Posterior cingulate gyrus (tissue), 11 donors: Measurements from ENCODE around the gene TOMM7.
"Not testable (repeated sequence)": the region's sequence is repeated elsewhere in the genome, so short reads cannot be mapped to it uniquely, and the experiment has no call there.

ENCODE experiments used
- DNase-seq, 10 donors: peaks; one replicate each; pipeline versions ENCODE4 v3.0.0 to v3.0.0-alpha.2; 2020 to 2021; ENCODE audit warnings: mixed read lengths in 3 of 10
- intact Hi-C: fragments of 100-400 bp; cut with DNase I; formaldehyde crosslinking; loops from one replicate; pipeline ENCODE4 v1.15.1; 2023

Gene TOMM7

DNA sequence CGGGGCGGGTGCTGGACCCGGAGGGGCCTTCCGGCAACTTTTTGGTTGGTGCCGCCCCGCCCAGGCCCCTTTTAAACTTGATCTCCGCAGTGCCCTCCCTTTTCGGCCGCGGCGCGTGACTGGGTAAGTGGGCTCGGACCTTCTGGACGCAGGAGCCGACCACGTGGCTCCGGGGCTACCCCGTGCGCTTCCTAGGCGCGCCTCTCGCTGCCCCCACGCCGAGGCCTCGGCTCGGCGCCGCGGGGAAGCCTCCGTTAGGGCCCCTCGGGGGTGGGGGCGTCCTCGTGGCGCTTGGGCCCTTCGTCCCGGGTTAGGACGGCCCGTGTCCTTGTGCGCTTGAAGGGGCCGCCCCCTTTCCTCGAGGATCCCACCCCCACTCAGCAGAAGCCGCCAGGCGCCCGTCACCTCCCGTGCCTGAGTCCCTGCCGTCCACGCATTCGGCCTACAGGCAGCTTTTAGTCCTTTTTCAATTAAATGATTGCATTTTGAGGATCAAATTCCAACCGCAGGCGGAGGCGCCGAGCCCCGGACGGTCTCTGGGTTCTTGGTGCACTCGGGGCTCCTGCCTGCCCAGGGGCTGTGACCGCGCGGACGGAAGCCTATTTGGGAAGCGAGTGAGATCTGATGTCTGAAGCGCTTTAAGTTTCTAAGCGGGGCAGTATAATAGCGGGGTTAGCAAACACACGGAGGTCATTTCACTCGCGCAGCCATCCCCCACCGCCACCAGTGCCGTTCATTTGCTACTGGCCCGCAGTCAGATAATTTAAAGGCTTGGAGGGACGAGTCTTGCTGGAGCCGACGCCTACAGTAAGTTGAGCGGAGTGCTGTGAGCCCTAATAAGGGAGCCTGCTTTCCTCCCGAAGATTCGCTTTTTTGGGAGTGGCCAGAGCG is 31.8 kb upstream of the TOMM7 start:
- intact Hi-C loops = loop anchor here (10.0 kb wide), 1 partner anchor 160 kb away; the partner anchor contains the start of gene HYCC1
- DNase-seq = peak in 8 of 10 donors; percentile 37 to 90 (median 54)

- DNase-seq = no peak
- intact Hi-C loops = loop anchor here (10.0 kb wide), 1 partner anchor 161 kb away; the partner anchor contains the start of gene HYCC1
These were observed 31.1 kb upstream of the TOMM7 start for GRCh38 chr7:22853674-22854157.

- DNase-seq = no peak
These were observed 30.5 kb upstream of the TOMM7 start for GRCh38 chr7:22853138-22853537.

GRCh38 chr7:22851145-22851544 is 28.5 kb upstream of the TOMM7 start:
- intact Hi-C loops = loop anchor here (10.0 kb wide), 1 partner anchor 164 kb away; the partner anchor contains the start of gene HYCC1
- no peak for DNase-seq

More at GRCh38 chr7:22853138-22853537, 30.5 kb upstream of the TOMM7 start:
- intact Hi-C loops = loop anchor here (10.0 kb wide), 1 partner anchor 162 kb away; the partner anchor contains the start of gene HYCC1

DNA sequence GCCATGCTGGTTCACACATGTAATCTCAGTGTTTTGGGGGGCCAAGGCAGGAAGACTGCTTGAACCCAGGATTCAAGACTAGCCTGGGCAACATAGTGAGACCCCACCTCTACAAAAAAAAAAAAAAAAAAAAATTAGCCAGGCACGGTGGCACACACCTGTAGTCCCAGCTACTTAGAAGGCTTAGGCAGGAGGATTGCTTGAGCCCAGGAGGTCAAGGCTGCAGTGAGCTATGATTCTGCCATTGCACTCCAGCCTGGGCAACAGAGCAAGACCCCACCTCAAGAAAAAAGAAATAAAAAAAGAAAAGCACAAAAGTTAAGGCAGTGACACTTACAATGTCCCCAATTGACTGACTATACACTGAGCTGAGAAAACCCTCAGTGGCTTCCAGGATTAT is 27.7 kb upstream of the TOMM7 start:
- intact Hi-C loops = loop anchor here (10.0 kb wide), 1 partner anchor 164 kb away; the partner anchor contains the start of gene HYCC1
- not testable (repeated sequence) for DNase-seq

DNA sequence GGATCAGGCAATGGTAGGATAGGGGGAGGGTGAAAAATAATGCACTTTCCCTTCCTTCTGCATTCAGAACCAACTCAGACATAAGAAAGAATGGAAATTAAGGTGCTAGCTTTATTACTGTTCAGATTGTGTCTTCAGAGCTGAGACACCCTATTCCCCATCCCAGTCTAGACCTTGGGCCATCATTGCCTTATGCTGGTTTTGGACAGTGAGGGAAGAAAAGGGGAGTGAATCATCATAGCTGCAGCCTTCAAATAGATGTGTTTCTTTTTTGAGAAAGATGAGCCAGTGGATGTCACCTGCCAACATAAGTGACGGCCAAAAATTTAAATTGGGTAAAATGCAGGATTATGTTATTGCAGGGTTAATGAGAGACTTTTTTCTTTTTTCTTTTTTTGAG is 27.0 kb upstream of the TOMM7 start:
- intact Hi-C loops = loop anchor here (10.0 kb wide), 1 partner anchor 165 kb away; the partner anchor contains the start of gene HYCC1
- DNase-seq = no peak

DNA sequence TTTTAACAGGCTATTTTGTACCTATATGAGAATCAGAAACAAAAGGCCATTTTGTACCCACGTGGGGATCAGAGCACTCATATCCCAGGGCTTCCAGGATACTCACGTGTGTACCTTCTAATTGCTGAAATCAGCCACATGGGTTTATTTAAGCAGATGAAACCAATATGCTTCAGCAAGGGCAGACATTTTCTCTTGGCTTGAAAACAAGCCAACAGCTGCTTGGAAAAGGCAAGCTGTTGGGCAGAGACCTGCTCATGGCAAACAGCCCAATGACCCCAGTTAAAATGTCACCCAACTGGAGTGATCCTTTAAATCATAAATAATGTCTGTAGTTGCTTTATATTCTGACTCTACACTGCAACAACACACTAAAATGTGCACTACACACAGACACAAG is 26.5 kb upstream of the TOMM7 start:
- DNase-seq = no peak
- intact Hi-C loops = no loop called here

DNA sequence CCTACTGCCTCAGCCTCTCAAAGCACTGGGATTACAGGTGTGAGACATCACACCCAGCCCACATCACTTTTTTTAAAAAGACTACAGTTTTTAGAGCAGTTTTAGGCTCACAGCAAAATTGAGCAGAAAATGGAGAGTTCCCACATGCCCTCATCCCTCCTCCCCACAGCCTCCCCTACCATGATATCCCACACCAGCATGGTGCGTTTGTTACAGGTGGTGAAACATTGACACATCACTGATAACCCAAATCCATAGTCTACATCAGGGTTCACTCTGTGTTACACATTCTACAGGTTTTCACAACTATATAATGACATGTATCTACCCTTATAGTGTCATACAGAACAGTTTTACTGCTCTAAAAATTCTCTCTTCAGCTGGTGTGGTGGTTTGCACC is 24.3 kb upstream of the TOMM7 start:
- no peak for DNase-seq
- intact Hi-C loops = no loop called here

DNA sequence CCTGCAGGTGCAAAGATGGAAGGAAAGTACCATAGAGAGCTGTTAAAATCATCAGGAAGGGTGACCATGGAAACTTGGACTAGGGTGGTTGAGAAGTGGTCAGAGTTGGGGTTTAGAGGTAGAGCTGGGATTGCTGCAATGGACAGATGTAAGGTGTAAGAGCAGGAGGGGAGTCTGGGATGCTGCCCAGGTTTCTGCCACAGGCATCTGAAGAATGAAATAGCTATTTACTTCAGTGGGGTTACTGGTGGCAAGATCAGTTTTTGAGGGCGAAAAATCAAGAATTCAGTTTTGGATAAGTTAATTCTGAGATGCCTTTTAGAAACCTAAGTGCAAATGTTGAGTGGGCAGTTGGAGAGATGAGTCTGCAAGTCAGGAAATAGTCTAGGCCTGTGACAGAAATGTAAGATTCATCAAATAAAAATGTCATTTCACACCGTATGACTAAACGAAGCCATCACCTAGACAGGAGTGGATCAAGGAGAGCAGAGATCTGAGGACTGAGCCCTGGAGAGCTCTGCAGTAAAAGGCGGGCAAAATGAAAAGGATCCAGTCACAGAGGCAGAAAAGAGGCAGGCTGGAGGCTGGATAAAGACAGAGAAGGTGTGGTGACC is 22.7 kb upstream of the TOMM7 start:
- intact Hi-C loops = no loop called here
- no peak for DNase-seq

DNA sequence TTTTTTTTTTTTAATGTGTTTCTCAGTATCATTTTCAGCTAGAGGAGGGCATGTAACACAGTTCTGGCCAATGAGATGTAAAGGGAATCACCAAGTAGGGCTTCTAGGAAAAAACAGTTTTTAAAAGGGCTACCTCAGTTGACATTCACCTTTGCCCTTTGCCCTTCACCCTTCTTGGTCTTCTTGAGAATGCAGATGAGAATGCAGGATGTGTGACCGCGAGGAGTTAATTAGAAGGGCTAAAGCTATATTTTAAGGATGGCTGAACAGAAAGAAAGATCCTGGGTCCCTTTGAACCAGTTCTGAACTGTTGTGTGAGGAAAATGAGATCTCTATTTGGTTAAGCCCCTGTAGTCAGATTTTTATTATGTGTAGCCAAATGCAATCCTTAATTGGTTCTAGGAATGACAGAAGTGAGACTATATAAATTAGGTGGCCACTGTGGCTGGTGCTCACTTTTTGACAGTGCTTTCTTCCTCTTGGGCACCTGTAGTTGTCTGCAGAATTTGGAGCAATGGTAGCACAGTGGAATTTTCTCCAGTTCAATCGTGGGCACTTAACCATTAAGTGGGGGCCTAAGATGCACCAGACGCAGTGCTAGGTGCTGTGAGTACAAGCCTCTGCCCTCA is 21.1 kb upstream of the TOMM7 start:
- no peak for DNase-seq
- intact Hi-C loops = no loop called here

DNA sequence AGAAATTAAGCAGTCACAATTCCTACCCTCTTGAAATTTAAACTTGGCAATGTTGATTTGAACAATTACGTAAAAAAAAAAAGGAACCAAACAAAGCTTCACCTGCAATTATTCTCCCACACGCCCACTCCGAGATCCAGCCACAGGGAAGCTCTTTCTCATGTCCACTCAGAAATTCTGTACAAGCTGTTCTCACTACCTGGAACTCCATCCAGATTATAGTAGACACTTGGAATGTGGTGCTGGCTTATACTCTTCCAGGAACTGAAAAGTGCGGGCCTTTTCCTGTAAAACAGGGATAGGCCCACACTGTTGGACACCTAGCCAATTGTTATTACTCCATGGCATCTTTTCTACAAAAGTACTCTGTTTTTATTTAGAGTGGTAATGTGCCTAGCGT is 20.3 kb upstream of the TOMM7 start:
- intact Hi-C loops = no loop called here

DNA sequence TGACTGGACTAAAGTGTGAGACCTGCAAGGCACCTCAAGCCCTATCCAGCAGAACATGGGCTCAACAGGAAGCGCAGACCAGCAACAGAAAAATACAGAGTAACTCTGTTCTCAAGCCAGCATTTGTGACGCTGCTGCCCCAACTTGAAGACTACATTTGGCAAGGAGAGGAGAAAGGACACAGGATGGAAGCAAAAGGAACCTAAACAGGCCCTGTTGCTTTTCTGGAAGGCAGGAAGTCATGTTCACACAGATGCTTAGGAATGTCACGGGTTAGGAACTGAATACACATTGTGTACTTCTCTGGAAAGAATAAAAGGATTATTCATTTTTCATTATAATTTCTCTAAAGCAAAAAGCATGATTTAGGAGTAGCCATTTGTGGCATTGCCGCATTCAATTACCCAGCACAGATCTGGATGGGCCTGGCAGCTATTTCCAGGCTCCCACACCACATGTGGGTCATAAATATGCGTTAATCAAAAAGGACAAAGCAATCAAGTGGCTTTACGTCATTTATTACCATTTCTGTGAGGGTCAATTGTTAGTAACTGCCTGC is 19.8 kb upstream of the TOMM7 start:
- DNase-seq = peak in 3 of 10 donors; percentile 6 to 38 (median 14)
- intact Hi-C loops = no loop called here

More for the DNA sequence above, 20.3 kb upstream of the TOMM7 start:
- peak in 1 of 10 donors; percentile 42 for DNase-seq

- DNase-seq = peak in 1 of 10 donors; percentile 75
These were observed 19.3 kb upstream of the TOMM7 start for GRCh38 chr7:22841954-22842353.

DNA sequence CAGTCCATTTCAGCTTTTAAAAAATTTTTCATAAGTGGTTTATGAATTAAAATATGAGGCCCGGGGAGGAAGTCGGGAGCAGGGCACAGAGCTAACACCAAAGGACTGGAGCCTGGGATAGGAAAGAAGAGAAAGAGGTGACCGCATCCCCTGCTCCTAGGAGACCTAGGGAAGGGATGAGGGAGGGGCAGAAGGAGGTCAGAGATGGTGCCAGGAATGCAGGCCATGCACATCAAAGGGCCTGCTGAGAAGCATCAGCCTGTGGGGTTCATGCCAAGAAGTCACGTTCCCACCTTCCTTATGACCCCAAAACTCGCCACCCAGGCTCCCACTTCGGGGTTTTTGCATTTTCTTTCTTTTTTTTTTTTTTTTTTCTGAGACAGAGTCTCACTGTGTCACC is 14.7 kb upstream of the TOMM7 start:
- peak in 1 of 10 donors; percentile 33 for DNase-seq
- intact Hi-C loops = no loop called here

More at GRCh38 chr7:22841954-22842353, 19.3 kb upstream of the TOMM7 start:
- intact Hi-C loops = no loop called here

GRCh38 chr7:22836506-22836905 is 13.9 kb upstream of the TOMM7 start:
- intact Hi-C loops, DNase-seq: not testable (repeated sequence)

DNA sequence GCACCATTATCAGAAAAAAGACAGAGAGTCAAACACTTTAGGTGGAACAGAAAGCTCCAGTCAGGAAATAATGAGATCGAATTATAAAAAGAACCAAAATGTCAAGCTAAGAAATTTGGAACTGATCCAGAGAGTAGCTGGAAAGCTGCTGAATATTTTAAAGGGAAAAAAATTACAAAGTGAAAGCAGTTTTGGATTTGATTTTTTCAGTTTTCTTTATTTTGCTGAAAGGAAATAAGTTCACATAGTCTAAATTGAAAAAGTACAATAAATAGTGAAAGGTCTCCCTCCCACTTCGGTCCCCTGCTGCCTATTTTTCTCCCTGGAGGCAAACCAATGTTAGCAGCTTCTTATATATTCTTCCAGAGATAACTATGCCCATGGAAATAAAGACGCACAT is 11.3 kb upstream of the TOMM7 start:
- DNase-seq = no peak
- intact Hi-C loops = no loop called here

GRCh38 chr7:22833113-22833855 is 10.6 kb upstream of the TOMM7 start:
- intact Hi-C loops = no loop called here
- DNase-seq = no peak

DNA sequence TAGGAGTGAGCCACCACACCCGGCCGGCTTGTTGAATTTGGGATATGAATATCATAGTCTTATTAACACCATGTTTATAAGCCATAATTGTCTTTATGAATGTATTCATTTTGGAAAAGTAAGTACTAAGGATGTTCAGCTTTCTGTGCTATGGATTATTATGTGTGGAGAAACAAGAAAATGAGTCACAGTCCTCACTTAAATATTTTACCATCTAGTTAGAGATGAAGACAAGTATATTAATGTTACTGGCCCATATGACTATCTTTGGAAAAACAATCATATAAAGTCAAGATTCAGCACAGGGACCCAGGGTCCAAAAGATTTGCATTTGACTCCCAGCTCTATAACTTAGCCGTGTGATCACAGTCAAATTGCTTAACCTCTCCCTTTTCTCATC is 9.8 kb upstream of the TOMM7 start:
- intact Hi-C loops = no loop called here
- DNase-seq = no peak

DNA sequence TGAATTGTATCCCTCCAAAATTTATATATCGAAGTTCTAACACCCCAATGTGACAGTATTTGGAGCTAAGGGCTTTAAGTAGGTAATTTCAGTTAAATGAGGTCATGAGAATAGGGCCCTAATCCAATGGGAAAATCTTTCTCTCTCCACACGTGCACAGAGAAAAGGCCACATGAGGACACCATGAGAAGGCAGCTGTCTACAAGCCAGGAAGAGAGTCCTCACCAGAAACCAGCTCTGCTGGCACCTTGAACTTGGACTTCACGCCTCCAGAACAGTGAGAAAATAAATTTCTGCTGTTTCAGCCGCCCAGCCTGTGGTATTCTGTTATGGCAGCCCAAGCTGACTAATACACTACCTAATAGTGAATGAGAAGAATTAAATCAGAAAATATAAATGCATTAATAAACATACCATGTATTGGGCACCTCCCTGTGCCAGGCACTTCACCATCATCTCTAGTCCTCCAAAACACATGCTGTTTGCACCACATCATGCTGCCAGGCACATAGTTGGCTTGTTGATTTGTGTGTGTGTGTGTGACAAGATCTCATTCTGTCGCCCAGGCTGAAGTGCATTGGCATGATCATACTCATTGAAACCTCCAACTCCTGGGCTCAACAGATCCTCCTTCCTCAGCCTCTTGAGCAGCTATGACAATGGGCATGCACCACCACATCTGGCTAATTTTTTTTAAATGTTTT is 9.1 kb upstream of the TOMM7 start:
- DNase-seq = no peak
- intact Hi-C loops = no loop called here
